ENCODE measurements around the gene GAPVD1. TPM values are rescaled to one million over a fixed set of nuclear protein-coding genes. Genes with fewer than 3 reads are reported as not detected.

GAPVD1 gene
- total and polyA plus RNA-seq, 2 of the 13 experiments (the other 11 are each of a cell fraction or from before 2014, with no cell fraction given): 11.1 to 33.2 TPM

DNA sequence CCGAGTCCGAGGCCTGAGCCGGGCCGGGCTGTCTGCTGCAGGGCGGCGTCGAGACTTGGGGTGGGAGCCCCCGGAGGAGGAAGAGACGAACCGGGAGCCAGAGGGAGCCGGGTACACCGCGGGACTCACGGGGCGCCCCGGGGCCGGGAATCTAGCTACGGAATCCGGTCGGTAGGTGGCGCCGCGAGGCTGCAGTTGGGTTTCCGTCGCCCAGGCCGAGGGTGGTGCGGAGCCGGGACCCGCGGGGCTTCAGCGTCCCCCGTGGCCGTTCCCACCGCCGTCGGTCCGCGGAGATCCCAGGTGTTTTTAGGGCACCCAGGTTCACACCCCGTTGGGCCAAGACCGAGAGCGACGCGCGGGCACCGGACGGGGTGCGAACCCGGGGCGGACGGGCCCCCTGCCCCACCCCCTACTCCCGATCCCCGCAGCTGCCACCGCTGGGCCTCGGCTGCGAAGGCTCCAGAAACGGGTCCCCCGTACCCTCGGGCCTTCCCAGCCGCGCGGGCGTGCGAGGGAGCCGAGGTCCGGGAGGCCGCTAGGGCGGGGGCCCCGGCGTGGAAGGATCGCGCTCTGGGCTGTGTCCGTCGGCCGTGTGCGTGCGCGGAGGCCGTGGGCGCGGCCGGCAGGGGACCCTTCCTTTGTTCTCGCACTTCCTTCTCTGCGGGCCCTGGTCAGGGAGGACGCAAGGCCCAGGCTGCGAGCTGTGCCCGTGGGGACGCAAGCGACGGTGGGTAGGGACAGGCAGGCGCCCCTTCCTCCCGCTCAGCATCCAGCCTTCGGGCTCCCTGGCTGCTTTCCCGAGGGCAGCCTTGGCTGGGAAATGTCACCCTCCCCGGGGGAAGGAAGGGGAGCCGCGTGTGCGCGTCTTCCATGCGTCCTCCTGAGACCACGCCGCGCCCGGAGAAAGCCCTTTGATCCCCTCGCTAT, 146.6 kb downstream of the GAPVD1 start (continued):
- TF ChIP-seq PAX8 (CRISPR knock-in tag; IDR thresholded peaks at IDR 0.05; ENCODE audit: borderline replicate concordance) (no peak), IRX3 (CRISPR knock-in tag; IDR thresholded peaks at IDR 0.05; ENCODE audit: borderline replicate concordance, low read depth) (0 out of 2 replicates have a peak, but pooled peaks have one; percentile 56), TBX2 (CRISPR knock-in tag; IDR thresholded peaks at IDR 0.05; ENCODE audit: borderline replicate concordance) (0 out of 2 replicates have a peak, but pooled peaks have one; percentile 30), ZNF704 (CRISPR knock-in tag; IDR thresholded peaks at IDR 0.05; ENCODE audit: borderline replicate concordance) (no peak), ZNF780A (CRISPR knock-in tag; IDR thresholded peaks at IDR 0.05) (no peak), ARHGAP35 (CRISPR knock-in tag; IDR thresholded peaks at IDR 0.05; ENCODE audit: borderline replicate concordance) (peak; percentile 3; the same call in 1 of the 2 replicates), ZNF354B (CRISPR knock-in tag; IDR thresholded peaks at IDR 0.05) (no peak), ZBTB42 (CRISPR knock-in tag; IDR thresholded peaks at IDR 0.05) (0 out of 2 replicates have a peak, but pooled peaks have one; percentile 70), MED1 (CRISPR knock-in tag; IDR thresholded peaks at IDR 0.05) (0 out of 2 replicates have a peak, but pooled peaks have one; percentile 3), ELK4 (CRISPR knock-in tag; IDR thresholded peaks at IDR 0.05; ENCODE audit: borderline replicate concordance) (no peak), SALL2 (CRISPR knock-in tag; IDR thresholded peaks at IDR 0.05) (0 out of 2 replicates have a peak, but pooled peaks have one; percentile 34), ZNF280D (CRISPR knock-in tag; IDR thresholded peaks at IDR 0.05) (no peak), TARDBP (CRISPR knock-in tag; IDR thresholded peaks at IDR 0.05) (0 out of 2 replicates have a peak, but pooled peaks have one; percentile 18), ATAD3A (CRISPR knock-in tag; IDR thresholded peaks at IDR 0.05) (no peak), ZNF839 (CRISPR knock-in tag; IDR thresholded peaks at IDR 0.05; ENCODE audit: borderline replicate concordance) (peak; percentile 32; the same call in 1 of the 2 replicates)
- TF ChIP-seq, protein P1, sequence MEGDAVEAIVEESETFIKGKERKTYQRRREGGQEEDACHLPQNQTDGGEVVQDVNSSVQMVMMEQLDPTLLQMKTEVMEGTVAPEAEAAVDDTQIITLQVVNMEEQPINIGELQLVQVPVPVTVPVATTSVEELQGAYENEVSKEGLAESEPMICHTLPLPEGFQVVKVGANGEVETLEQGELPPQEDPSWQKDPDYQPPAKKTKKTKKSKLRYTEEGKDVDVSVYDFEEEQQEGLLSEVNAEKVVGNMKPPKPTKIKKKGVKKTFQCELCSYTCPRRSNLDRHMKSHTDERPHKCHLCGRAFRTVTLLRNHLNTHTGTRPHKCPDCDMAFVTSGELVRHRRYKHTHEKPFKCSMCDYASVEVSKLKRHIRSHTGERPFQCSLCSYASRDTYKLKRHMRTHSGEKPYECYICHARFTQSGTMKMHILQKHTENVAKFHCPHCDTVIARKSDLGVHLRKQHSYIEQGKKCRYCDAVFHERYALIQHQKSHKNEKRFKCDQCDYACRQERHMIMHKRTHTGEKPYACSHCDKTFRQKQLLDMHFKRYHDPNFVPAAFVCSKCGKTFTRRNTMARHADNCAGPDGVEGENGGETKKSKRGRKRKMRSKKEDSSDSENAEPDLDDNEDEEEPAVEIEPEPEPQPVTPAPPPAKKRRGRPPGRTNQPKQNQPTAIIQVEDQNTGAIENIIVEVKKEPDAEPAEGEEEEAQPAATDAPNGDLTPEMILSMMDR (CRISPR knock-in tag; IDR thresholded peaks at IDR 0.05): peak; percentile 96
- TF ChIP-seq, protein P2, sequence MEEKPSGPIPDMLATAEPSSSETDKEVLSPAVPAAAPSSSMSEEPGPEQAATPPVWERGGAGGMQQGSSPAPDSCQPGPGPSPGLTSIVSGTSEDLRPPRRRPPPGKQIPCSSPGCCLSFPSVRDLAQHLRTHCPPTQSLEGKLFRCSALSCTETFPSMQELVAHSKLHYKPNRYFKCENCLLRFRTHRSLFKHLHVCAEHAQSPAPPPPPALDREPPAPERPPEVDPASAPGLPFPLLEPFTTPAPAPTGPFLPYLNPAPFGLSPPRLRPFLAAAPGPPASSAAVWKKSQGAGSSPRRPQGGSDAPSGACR (CRISPR knock-in tag; IDR thresholded peaks at IDR 0.05): peak; percentile 48; the same call in 1 of the 2 replicates
- TF ChIP-seq, protein P3, sequence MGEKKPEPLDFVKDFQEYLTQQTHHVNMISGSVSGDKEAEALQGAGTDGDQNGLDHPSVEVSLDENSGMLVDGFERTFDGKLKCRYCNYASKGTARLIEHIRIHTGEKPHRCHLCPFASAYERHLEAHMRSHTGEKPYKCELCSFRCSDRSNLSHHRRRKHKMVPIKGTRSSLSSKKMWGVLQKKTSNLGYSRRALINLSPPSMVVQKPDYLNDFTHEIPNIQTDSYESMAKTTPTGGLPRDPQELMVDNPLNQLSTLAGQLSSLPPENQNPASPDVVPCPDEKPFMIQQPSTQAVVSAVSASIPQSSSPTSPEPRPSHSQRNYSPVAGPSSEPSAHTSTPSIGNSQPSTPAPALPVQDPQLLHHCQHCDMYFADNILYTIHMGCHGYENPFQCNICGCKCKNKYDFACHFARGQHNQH (CRISPR knock-in tag; IDR thresholded peaks at IDR 0.05): no peak
